Measurements from ENCODE around the gene NRG2.

DNA sequence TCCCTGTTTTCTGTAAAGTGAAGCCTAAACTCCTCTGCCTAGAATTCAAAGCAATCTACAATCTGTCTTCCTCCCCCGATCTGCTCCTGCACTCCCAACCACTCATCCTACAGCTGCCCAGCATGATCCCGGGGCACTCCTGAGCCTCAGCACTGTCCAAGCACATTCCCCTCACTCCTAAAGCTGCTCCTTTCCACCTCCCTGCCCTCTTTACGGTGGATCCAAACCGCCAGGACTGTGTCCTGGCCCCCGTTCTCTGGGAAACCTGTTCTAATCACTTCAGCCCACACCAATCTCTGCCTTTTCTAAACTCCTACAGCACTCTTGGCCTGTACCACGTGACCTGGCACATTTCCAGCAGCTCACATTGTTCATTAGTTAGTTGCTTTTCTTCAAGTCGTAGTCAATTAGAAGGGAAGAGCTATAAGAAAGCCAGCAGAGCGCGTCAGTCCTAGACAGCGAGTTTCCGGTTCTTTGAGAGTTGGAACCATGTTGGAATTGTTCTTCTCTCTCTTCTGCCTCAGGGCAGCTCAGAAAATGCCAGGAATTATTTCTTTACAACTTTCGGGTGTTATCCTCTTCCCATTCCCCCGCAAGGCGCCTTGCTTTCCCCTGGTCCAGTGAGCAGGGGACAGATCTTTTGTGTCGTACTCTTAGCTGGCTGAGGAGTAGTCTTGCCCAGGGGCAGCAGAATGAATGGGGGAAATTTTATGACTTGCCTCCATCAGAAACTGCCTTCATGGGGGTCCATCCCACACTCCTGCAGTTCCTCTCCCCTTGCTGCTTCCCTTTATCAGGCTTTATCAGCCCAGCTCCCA, 60.7 kb downstream of the NRG2 start:
- TF ChIP-seq, protein P1, sequence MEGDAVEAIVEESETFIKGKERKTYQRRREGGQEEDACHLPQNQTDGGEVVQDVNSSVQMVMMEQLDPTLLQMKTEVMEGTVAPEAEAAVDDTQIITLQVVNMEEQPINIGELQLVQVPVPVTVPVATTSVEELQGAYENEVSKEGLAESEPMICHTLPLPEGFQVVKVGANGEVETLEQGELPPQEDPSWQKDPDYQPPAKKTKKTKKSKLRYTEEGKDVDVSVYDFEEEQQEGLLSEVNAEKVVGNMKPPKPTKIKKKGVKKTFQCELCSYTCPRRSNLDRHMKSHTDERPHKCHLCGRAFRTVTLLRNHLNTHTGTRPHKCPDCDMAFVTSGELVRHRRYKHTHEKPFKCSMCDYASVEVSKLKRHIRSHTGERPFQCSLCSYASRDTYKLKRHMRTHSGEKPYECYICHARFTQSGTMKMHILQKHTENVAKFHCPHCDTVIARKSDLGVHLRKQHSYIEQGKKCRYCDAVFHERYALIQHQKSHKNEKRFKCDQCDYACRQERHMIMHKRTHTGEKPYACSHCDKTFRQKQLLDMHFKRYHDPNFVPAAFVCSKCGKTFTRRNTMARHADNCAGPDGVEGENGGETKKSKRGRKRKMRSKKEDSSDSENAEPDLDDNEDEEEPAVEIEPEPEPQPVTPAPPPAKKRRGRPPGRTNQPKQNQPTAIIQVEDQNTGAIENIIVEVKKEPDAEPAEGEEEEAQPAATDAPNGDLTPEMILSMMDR (conservative IDR thresholded peaks at IDR 0.05; ENCODE audit: low read depth, low read length), result no peak
- TF ChIP-seq POLR2A (IDR thresholded peaks at IDR 0.05; ENCODE audit: low read depth, low read length) (no peak), SMC3 (IDR thresholded peaks at IDR 0.05; ENCODE audit: low read depth, low read length) (no peak), RAD21 (IDR thresholded peaks at IDR 0.05; ENCODE audit: low read length) (no peak), MAFK (IDR thresholded peaks at IDR 0.05; ENCODE audit: low read depth, low read length) (no peak), BHLHE40 (IDR thresholded peaks at IDR 0.05; ENCODE audit: low read depth, low read length) (no peak), RFX5 (IDR thresholded peaks at IDR 0.05; ENCODE audit: low read depth, low read length) (no peak), RCOR1 (IDR thresholded peaks at IDR 0.05; ENCODE audit: insufficient replicate concordance, low read length) (no peak), NFE2L2 (IDR thresholded peaks at IDR 0.05; ENCODE audit: low read depth, low read length) (no peak)

Measured in IMR-90 (cell line).